Measurements from ENCODE around the gene LSM4. TPM values are rescaled to one million over a fixed set of nuclear protein-coding genes. Genes with fewer than 3 reads are reported as not detected.
A peak's percentile ranks its signal among the peaks of the same experiment; 100 is the strongest.

LSM4 gene
- total and polyA plus RNA-seq, 2 of the 4 experiments (the other 2 are of a cell fraction): 44.8 to 118 TPM

DNA sequence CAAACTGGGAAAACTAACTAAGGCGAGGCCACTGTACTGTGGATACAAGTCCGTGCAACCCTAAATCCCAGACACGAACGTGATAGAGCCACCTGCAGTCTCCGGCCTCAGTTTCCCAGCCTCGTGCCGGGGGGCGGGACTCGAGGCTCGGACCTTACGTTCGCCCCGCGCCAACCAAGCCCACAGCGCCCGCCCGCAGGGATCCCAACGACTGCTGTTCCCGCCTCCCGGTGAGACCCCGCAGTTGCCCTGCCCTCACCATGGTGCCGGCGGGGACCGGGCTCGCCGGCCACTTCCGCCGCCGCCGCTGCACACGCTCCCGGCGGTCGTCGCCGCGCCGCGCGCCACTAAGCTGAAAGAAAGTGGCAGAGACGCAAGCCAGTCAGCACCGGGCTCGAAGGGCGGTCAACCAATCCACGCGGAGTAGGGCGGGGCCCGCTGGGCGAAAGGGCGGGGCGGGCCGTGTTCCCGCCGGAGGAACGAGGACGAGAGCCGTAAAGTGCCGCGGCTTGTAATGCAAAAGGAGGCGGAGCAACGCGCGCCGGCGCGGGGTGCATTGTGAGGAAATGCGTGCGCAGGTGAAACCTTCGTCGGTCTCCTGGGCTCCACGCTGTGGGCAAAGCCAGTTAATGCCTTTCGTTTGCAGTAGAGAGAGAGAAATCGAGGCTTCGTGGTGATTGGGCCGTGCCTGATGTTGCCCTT is at the start of gene LSM4 (continued):
- TF ChIP-seq, protein P1, sequence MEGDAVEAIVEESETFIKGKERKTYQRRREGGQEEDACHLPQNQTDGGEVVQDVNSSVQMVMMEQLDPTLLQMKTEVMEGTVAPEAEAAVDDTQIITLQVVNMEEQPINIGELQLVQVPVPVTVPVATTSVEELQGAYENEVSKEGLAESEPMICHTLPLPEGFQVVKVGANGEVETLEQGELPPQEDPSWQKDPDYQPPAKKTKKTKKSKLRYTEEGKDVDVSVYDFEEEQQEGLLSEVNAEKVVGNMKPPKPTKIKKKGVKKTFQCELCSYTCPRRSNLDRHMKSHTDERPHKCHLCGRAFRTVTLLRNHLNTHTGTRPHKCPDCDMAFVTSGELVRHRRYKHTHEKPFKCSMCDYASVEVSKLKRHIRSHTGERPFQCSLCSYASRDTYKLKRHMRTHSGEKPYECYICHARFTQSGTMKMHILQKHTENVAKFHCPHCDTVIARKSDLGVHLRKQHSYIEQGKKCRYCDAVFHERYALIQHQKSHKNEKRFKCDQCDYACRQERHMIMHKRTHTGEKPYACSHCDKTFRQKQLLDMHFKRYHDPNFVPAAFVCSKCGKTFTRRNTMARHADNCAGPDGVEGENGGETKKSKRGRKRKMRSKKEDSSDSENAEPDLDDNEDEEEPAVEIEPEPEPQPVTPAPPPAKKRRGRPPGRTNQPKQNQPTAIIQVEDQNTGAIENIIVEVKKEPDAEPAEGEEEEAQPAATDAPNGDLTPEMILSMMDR (conservative IDR thresholded peaks at IDR 0.05; ENCODE audit: low read depth, low read length): peak; percentile 44
- TF ChIP-seq CHD1 (IDR thresholded peaks at IDR 0.05; ENCODE audit: low read depth, low read length) (no peak), RAD21 (IDR thresholded peaks at IDR 0.05; ENCODE audit: low read length) (peak; percentile 48), NFE2L2 (IDR thresholded peaks at IDR 0.05; ENCODE audit: low read depth, low read length) (0 out of 2 replicates have a peak, but pooled peaks have one; percentile 1), BHLHE40 (IDR thresholded peaks at IDR 0.05; ENCODE audit: low read depth, low read length) (no peak; the same call in 1 of the 2 replicates)

Measured in IMR-90 (cell line).